ENCODE measurements around the gene MRPS25. TPM values are rescaled to one million over a fixed set of nuclear protein-coding genes. Genes with fewer than 3 reads are reported as not detected.

MRPS25 gene
- polyA plus RNA-seq, 3 donors, result 23.7 to 60.7 (median 24.6) TPM

GRCh38 chr3:15063238-15063637 lies 1.9 kb downstream of the MRPS25 start:
- peaks cover 37% of the 10 kb centered on the region for H3K79me2 ChIP-seq (ENCODE audit: insufficient read depth, low read length)
- peaks cover 13 to 16% of the 10 kb centered on the region in 2 donors for H3K36me3 ChIP-seq (replicated peaks in 1 of 2; ENCODE audit: control insufficient read depth in 1 of 2, insufficient read depth in 2 of 2, low read length in 2 of 2)
- TF ChIP-seq, protein P1, sequence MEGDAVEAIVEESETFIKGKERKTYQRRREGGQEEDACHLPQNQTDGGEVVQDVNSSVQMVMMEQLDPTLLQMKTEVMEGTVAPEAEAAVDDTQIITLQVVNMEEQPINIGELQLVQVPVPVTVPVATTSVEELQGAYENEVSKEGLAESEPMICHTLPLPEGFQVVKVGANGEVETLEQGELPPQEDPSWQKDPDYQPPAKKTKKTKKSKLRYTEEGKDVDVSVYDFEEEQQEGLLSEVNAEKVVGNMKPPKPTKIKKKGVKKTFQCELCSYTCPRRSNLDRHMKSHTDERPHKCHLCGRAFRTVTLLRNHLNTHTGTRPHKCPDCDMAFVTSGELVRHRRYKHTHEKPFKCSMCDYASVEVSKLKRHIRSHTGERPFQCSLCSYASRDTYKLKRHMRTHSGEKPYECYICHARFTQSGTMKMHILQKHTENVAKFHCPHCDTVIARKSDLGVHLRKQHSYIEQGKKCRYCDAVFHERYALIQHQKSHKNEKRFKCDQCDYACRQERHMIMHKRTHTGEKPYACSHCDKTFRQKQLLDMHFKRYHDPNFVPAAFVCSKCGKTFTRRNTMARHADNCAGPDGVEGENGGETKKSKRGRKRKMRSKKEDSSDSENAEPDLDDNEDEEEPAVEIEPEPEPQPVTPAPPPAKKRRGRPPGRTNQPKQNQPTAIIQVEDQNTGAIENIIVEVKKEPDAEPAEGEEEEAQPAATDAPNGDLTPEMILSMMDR (IDR thresholded peaks at IDR 0.05), result no peak
- H3K4me1 Mint-ChIP-seq, result peaks cover 21% of the 10 kb centered on the region
- H3K27me3 Mint-ChIP-seq (ENCODE audit: low read depth in 3 of 3), result peaks cover 0 to 2% (median 2%) of the 10 kb centered on the region in 3 donors
- H3K9me3 Mint-ChIP-seq, result peaks cover 0 to 2% (median 0%) of the 10 kb centered on the region in 7 donors
- H3K4me3 ChIP-seq (replicated peaks in 1 of 3; ENCODE audit: low read depth in 2 of 3, low read length in 3 of 3), result no peak overlapping the region
- no peak overlapping the region for H2AFZ ChIP-seq (ENCODE audit: insufficient read depth, low read depth, low read length, poor library complexity, severe bottlenecking)
- no peak overlapping the region for H3K4me2 ChIP-seq (replicated peaks; ENCODE audit: extremely low read depth, low read length, poor library complexity, severe bottlenecking)
- H4K20me1 ChIP-seq (ENCODE audit: insufficient read depth, low read length), result peaks cover 12% of the 10 kb centered on the region
- peaks cover 20 to 25% of the 10 kb centered on the region in 2 donors for H3K4me1 ChIP-seq (ENCODE audit: control insufficient read depth in 1 of 2, insufficient read depth in 2 of 2, low read length in 2 of 2)
- no peak for DNase-seq
- H3K27ac ChIP-seq (ENCODE audit: low read depth in 1 of 2, low read length in 2 of 2), result peak overlapping the region in 1 of 2 donors; percentile 84
- no peaks in the 10 kb centered on the region for H3K9me3 ChIP-seq (replicated peaks in 1 of 2; ENCODE audit: control insufficient read depth in 1 of 2, insufficient read depth in 1 of 2, low read length in 2 of 2)
- peaks cover 16 to 33% of the 10 kb centered on the region in 2 donors for H3K36me3 Mint-ChIP-seq
- WGBS (ENCODE audit: insufficient coverage), result 100% methylated on average over 2 of the region's 4 CpGs
- no peak overlapping the region for H3K4me3 Mint-ChIP-seq
- H3K27me3 ChIP-seq (ENCODE audit: control insufficient read depth in 2 of 2, insufficient read depth in 2 of 2, low read length in 2 of 2), result no peaks in the 10 kb centered on the region
- intact Hi-C loops (cut with micrococcal nuclease), result loop anchor here (10.0 kb wide), 5 partner anchors 108 to 938 kb away; partner anchors contain the start of genes CCDC174 (in 1 of the 2), CHCHD4 (in 1 of the 2), NR2C2 (in 1 of the 2) and TMEM43 (in 1 of the 2)
- H3K9ac ChIP-seq (ENCODE audit: insufficient read depth, low read length, poor library complexity, severe bottlenecking), result no peak overlapping the region
- H3K27ac Mint-ChIP-seq, result peak overlapping the region in 1 of 7 donors; percentile 27

GRCh38 chr3:15060029-15060428 lies 5.1 kb downstream of the MRPS25 start:
- Histone ChIP-seq H3K9ac (ENCODE audit: insufficient read depth, low read length, poor library complexity, severe bottlenecking) (no peak overlapping the region), H3K4me1 (ENCODE audit: control insufficient read depth in 1 of 2, insufficient read depth in 2 of 2, low read length in 2 of 2) (peaks cover 15 to 17% of the 10 kb centered on the region in 2 donors), H3K4me2 (replicated peaks; ENCODE audit: extremely low read depth, low read length, poor library complexity, severe bottlenecking) (no peak overlapping the region), H3K27me3 (ENCODE audit: control insufficient read depth in 2 of 2, insufficient read depth in 2 of 2, low read length in 2 of 2) (no peaks in the 10 kb centered on the region), H3K4me3 (replicated peaks in 1 of 3; ENCODE audit: low read depth in 2 of 3, low read length in 3 of 3) (no peak overlapping the region), H2AFZ (ENCODE audit: insufficient read depth, low read depth, low read length, poor library complexity, severe bottlenecking) (no peak overlapping the region), H3K79me2 (ENCODE audit: insufficient read depth, low read length) (peaks cover 53% of the 10 kb centered on the region), H4K20me1 (ENCODE audit: insufficient read depth, low read length) (peaks cover 20% of the 10 kb centered on the region), H3K36me3 (replicated peaks in 1 of 2; ENCODE audit: control insufficient read depth in 1 of 2, insufficient read depth in 2 of 2, low read length in 2 of 2) (peaks cover 30 to 37% of the 10 kb centered on the region in 2 donors), H3K27ac (ENCODE audit: low read depth in 1 of 2, low read length in 2 of 2) (no peak overlapping the region), H3K9me3 (replicated peaks in 1 of 2; ENCODE audit: control insufficient read depth in 1 of 2, insufficient read depth in 1 of 2, low read length in 2 of 2) (no peaks in the 10 kb centered on the region)
- Mint-ChIP-seq H3K4me1 (peaks cover 16% of the 10 kb centered on the region), H3K27me3 (ENCODE audit: low read depth in 3 of 3) (peaks cover 0 to 2% (median 2%) of the 10 kb centered on the region in 3 donors), H3K4me3 (no peak overlapping the region), H3K27ac (peak overlapping the region in 2 of 7 donors; percentile 58 to 65), H3K36me3 (peaks cover 33 to 55% of the 10 kb centered on the region in 2 donors), H3K9me3 (peaks cover 0 to 4% (median 0%) of the 10 kb centered on the region in 7 donors)
- 100% methylated on average over 1 of the region's 3 CpGs for WGBS (ENCODE audit: insufficient coverage)
- TF ChIP-seq, protein P1 (IDR thresholded peaks at IDR 0.05), result no peak
- no peak for DNase-seq
- intact Hi-C loops (cut with micrococcal nuclease), result loop anchor here (10.0 kb wide), 5 partner anchors 105 to 935 kb away; partner anchors contain the start of genes CCDC174 (in 1 of the 2), CHCHD4 (in 1 of the 2), NR2C2 (in 1 of the 2) and TMEM43 (in 1 of the 2)

Data from CD14-positive monocyte (primary cell).